Keratinocyte (primary cell): ENCODE data around the gene TP73.

Source experiments
- CTCF ChIP-seq, 3 experiments: IDR thresholded peaks in 1 of 3; conservative IDR thresholded peaks in 1 of 3; optimal IDR thresholded peaks in 1 of 3; 2 replicates in 2 of 3; 3 replicates in 1 of 3; pipeline versions ENCODE3 to v1.5.1; 2011; ENCODE audit warnings: low read length in 3 of 3, mild to moderate bottlenecking in 3 of 3, moderate library complexity in 2 of 3, control low read depth in 1 of 3, inconsistent platforms in 1 of 3; ENCODE audit not compliant: insufficient read depth in 2 of 3; ENCODE audit errors: extremely low read depth in 1 of 3
- EZH2 ChIP-seq: IDR thresholded peaks from one replicate; pipeline ENCODE4 v1.6.1; 2012; ENCODE audit warnings: inconsistent platforms, mild to moderate bottlenecking, low read length, moderate library complexity

- TF ChIP-seq CTCF (optimal IDR thresholded peaks at IDR 0.05 in 1 of 3, IDR thresholded peaks at IDR 0.05 in 1 of 3, conservative IDR thresholded peaks at IDR 0.05 in 1 of 3; ENCODE audit: extremely low read depth in 1 of 3, insufficient read depth in 2 of 3, low read length in 3 of 3) = peak in 2 of 3 experiments; percentile 75 to 92
- no peak for TF ChIP-seq EZH2
Observed at GRCh38 chr1:3695326-3696217, 43.3 kb downstream of the TP73 start.
